Activated CD4-positive, alpha-beta T cell treated with anti-CD3 and anti-CD28 coated beads, Interleukin-2, amount 10 ng/mL, durations not matched to agents 24 days and 14 days (primary cell): Measurements from ENCODE around the gene EIF4G1. TPM values are rescaled to one million over a fixed set of nuclear protein-coding genes. Genes with fewer than 3 reads are reported as not detected.
A peak's percentile ranks its signal among the peaks of the same experiment; 100 is the strongest.

Experiments used
- DNase-seq: peaks from one replicate; pipeline ENCODE4 v3.0.0; 2022
- H3K27ac Mint-ChIP-seq: one replicate; pipeline ENCODE4 v1.8.0; 2022; ENCODE audit warnings: mild to moderate bottlenecking, mixed read lengths
- H3K27me3 Mint-ChIP-seq: one replicate; pipeline ENCODE4 v1.8.0; 2022; ENCODE audit warnings: mixed read lengths
- H3K36me3 Mint-ChIP-seq: one replicate; pipeline ENCODE4 v1.8.0; 2022; ENCODE audit warnings: low read depth, mild to moderate bottlenecking, mixed read lengths
- H3K4me1 Mint-ChIP-seq: one replicate; pipeline ENCODE4 v1.8.0; 2021; ENCODE audit warnings: mixed read lengths
- H3K4me3 Mint-ChIP-seq: one replicate; pipeline ENCODE4 v1.8.0; 2022; ENCODE audit warnings: mild to moderate bottlenecking, moderate library complexity, mixed read lengths
- H3K9me3 Mint-ChIP-seq: one replicate; pipeline ENCODE4 v1.8.0; 2021; ENCODE audit warnings: mixed read lengths
- intact Hi-C: fragments of 100-400 bp; cut with micrococcal nuclease; formaldehyde crosslinking; loops from one replicate; pipeline ENCODE4 v1.15.1; 2023
- total RNA-seq: library from RNA; stranded (reverse); gene quantifications from 2 replicates; pipeline ENCODE4 v1.2.3, GENCODE V29; 2022

EIF4G1 gene
- total RNA-seq, 1 donor from 2014 or later: 680 TPM

- Mint-ChIP-seq H3K36me3 (peaks cover 58% of the 10 kb centered on the region), H3K27ac (peak overlapping the region; percentile 51)
Observed at GRCh38 chr3:184366619-184367289, 52.3 kb downstream of the EIF4G1 start.

GRCh38 chr3:184368116-184368515 lies 53.7 kb downstream of the EIF4G1 start:
- peaks cover 58% of the 10 kb centered on the region for H3K36me3 Mint-ChIP-seq
- intact Hi-C loops: no loop called here
- peaks cover 2% of the 10 kb centered on the region for H3K27me3 Mint-ChIP-seq
- no peak for DNase-seq
- H3K9me3 Mint-ChIP-seq: no peaks in the 10 kb centered on the region
- H3K4me1 Mint-ChIP-seq: peaks cover 37% of the 10 kb centered on the region
- H3K4me3 Mint-ChIP-seq: no peak overlapping the region
- H3K27ac Mint-ChIP-seq: no peak overlapping the region

More at GRCh38 chr3:184366619-184367289, 52.3 kb downstream of the EIF4G1 start:
- Mint-ChIP-seq H3K27me3 (peaks cover 2% of the 10 kb centered on the region), H3K4me3 (no peak overlapping the region), H3K9me3 (no peaks in the 10 kb centered on the region), H3K4me1 (peaks cover 33% of the 10 kb centered on the region)
- intact Hi-C loops: no loop called here
- no peak for DNase-seq

- intact Hi-C loops: no loop called here
- H3K27ac Mint-ChIP-seq: no peak overlapping the region
- H3K27me3 Mint-ChIP-seq: no peaks in the 10 kb centered on the region
- DNase-seq: no peak
- H3K4me3 Mint-ChIP-seq: no peak overlapping the region
- H3K36me3 Mint-ChIP-seq: peaks cover 52% of the 10 kb centered on the region
- peaks cover 37% of the 10 kb centered on the region for H3K4me1 Mint-ChIP-seq
- no peaks in the 10 kb centered on the region for H3K9me3 Mint-ChIP-seq
Observed at GRCh38 chr3:184368586-184369183, 54.3 kb downstream of the EIF4G1 start.

GRCh38 chr3:184371570-184372018 lies 57.2 kb downstream of the EIF4G1 start:
- H3K27ac Mint-ChIP-seq: no peak overlapping the region
- H3K27me3 Mint-ChIP-seq: peaks cover 19% of the 10 kb centered on the region
- H3K4me1 Mint-ChIP-seq: peaks cover 20% of the 10 kb centered on the region
- peak; percentile 89 for DNase-seq
- no peak overlapping the region for H3K4me3 Mint-ChIP-seq
- H3K36me3 Mint-ChIP-seq: peaks cover 35% of the 10 kb centered on the region
- intact Hi-C loops: loop anchor here (1.0 to 5.0 kb wide), 4 partner anchors 46 to 173 kb away; no protein-coding TSS in a partner anchor
- no peaks in the 10 kb centered on the region for H3K9me3 Mint-ChIP-seq

- Mint-ChIP-seq H3K9me3 (no peaks in the 10 kb centered on the region), H3K4me3 (no peak overlapping the region), H3K27me3 (peaks cover 25% of the 10 kb centered on the region), H3K4me1 (peaks cover 18% of the 10 kb centered on the region), H3K36me3 (peaks cover 27% of the 10 kb centered on the region), H3K27ac (no peak overlapping the region)
- DNase-seq: no peak
- intact Hi-C loops: loop anchor here (5.0 kb wide), 2 partner anchors 45 to 95 kb away; no protein-coding TSS in a partner anchor
Observed at GRCh38 chr3:184372296-184372821, 58.0 kb downstream of the EIF4G1 start.

- peaks cover 23% of the 10 kb centered on the region for H3K36me3 Mint-ChIP-seq
- no peak overlapping the region for H3K27ac Mint-ChIP-seq
- peaks cover 30% of the 10 kb centered on the region for H3K27me3 Mint-ChIP-seq
- H3K4me3 Mint-ChIP-seq: no peak overlapping the region
- peaks cover 15% of the 10 kb centered on the region for H3K4me1 Mint-ChIP-seq
- no peaks in the 10 kb centered on the region for H3K9me3 Mint-ChIP-seq
- intact Hi-C loops: loop anchor here (5.0 kb wide), 2 partner anchors 44 to 94 kb away; no protein-coding TSS in a partner anchor
- no peak for DNase-seq
Observed at GRCh38 chr3:184372911-184373310, 58.5 kb downstream of the EIF4G1 start.

GRCh38 chr3:184373422-184373821 lies 59.0 kb downstream of the EIF4G1 start:
- Mint-ChIP-seq H3K27ac (no peak overlapping the region), H3K27me3 (peaks cover 34% of the 10 kb centered on the region), H3K36me3 (peaks cover 19% of the 10 kb centered on the region), H3K9me3 (no peaks in the 10 kb centered on the region), H3K4me1 (peaks cover 12% of the 10 kb centered on the region), H3K4me3 (no peak overlapping the region)
- no peak for DNase-seq
- intact Hi-C loops: loop anchor here (5.0 kb wide), 2 partner anchors 44 to 94 kb away; no protein-coding TSS in a partner anchor

- Mint-ChIP-seq H3K9me3 (no peaks in the 10 kb centered on the region), H3K36me3 (peaks cover 3% of the 10 kb centered on the region), H3K27ac (no peak overlapping the region), H3K27me3 (peaks cover 46% of the 10 kb centered on the region), H3K4me3 (no peak overlapping the region), H3K4me1 (peaks cover 11% of the 10 kb centered on the region)
- DNase-seq: no peak
- intact Hi-C loops: no loop called here
Observed at GRCh38 chr3:184375747-184376461, 61.5 kb downstream of the EIF4G1 start.

- H3K4me3 Mint-ChIP-seq: no peak overlapping the region
- H3K9me3 Mint-ChIP-seq: no peaks in the 10 kb centered on the region
- H3K36me3 Mint-ChIP-seq: no peaks in the 10 kb centered on the region
- H3K27me3 Mint-ChIP-seq: peaks cover 58% of the 10 kb centered on the region
- H3K4me1 Mint-ChIP-seq: peaks cover 4% of the 10 kb centered on the region
- H3K27ac Mint-ChIP-seq: no peak overlapping the region
- intact Hi-C loops: no loop called here
- no peak for DNase-seq
Observed at GRCh38 chr3:184377374-184377773, 63.0 kb downstream of the EIF4G1 start.

- intact Hi-C loops: no loop called here
- Mint-ChIP-seq H3K36me3 (no peaks in the 10 kb centered on the region), H3K4me3 (peak within 1 kb of the TSS; percentile 69), H3K27me3 (peaks cover 64% of the 10 kb centered on the region), H3K27ac (no peak within 1 kb of the TSS), H3K4me1 (peaks cover 2% of the 10 kb centered on the region), H3K9me3 (no peaks in the 10 kb centered on the region)
- DNase-seq: no peak
Observed at GRCh38 chr3:184377882-184378445, 63.6 kb downstream of the EIF4G1 start, which contains the start of gene THPO. Gene THPO (minus strand): TSS chr3:184378207. CDS start chr3:184376259, 1,948 bp downstream.

GRCh38 chr3:184378651-184379357 lies 64.4 kb downstream of the EIF4G1 start:
- intact Hi-C loops: no loop called here
- no peaks in the 10 kb centered on the region for H3K36me3 Mint-ChIP-seq
- H3K4me1 Mint-ChIP-seq: peaks cover 2% of the 10 kb centered on the region
- no peak for DNase-seq
- H3K27me3 Mint-ChIP-seq: peaks cover 66% of the 10 kb centered on the region
- H3K27ac Mint-ChIP-seq: no peak overlapping the region
- H3K9me3 Mint-ChIP-seq: no peaks in the 10 kb centered on the region
- H3K4me3 Mint-ChIP-seq: peak overlapping the region; percentile 69

GRCh38 chr3:184379358-184380184 lies 65.2 kb downstream of the EIF4G1 start, which contains the start of gene CHRD:
Gene CHRD (plus strand): TSS chr3:184380054. CDS start chr3:184380319, 265 bp downstream.
- intact Hi-C loops: no loop called here
- no peaks in the 10 kb centered on the region for H3K9me3 Mint-ChIP-seq
- H3K27ac Mint-ChIP-seq: no peak within 1 kb of the TSS
- H3K27me3 Mint-ChIP-seq: peaks cover 67% of the 10 kb centered on the region
- peak within 1 kb of the TSS; percentile 69 for H3K4me3 Mint-ChIP-seq
- no peak for DNase-seq
- H3K36me3 Mint-ChIP-seq: no peaks in the 10 kb centered on the region
- peaks cover 2% of the 10 kb centered on the region for H3K4me1 Mint-ChIP-seq
